Right lobe of liver (tissue), 6 donors: Measurements from ENCODE around the gene PLXNA4. TPM values are rescaled to one million over a fixed set of nuclear protein-coding genes. Genes with fewer than 3 reads are reported as not detected.

Source experiments
- ATAC-seq, 4 donors: fragments of 200-7000 bp; cut with Tn5 transposase; one replicate each; pipeline ENCODE4 v1.9.1; 2020; ENCODE audit warnings: mild to moderate bottlenecking in 4 of 4, moderate library complexity in 4 of 4
- DNase-seq, 3 donors: peaks; one replicate each; pipeline ENCODE4 v3.0.0-alpha.2; 2020
- H3K27ac ChIP-seq, 3 donors: fragments of 200-600 bp; one replicate each; pipeline ENCODE4 v1.8.0; 2022
- H3K27me3 ChIP-seq, 2 donors: fragments of 200-600 bp; one replicate each; pipeline ENCODE4 v1.8.0; 2022
- H3K36me3 ChIP-seq, 4 donors: fragments of 200-600 bp; sonication (generic) in 1 of 4; one replicate each; pipeline versions ENCODE4 v1.5.1 to v1.8.0; 2017 to 2022; ENCODE audit warnings: control low read depth in 1 of 4
- H3K4me1 ChIP-seq, 4 donors: fragments of 200-600 bp; sonication (generic) in 1 of 4; one replicate each; pipeline versions ENCODE4 v1.5.1 to v1.8.0; 2017 to 2022; ENCODE audit warnings: control low read depth in 1 of 4
- H3K4me3 ChIP-seq, 3 donors: fragments of 200-600 bp; one replicate each; pipeline ENCODE4 v1.8.0; 2022
- H3K9me3 ChIP-seq, 4 donors: fragments of 200-600 bp; sonication (generic) in 1 of 4; one replicate each; pipeline versions ENCODE4 v1.5.1 to v1.8.0; 2017 to 2022; ENCODE audit warnings: control low read depth in 1 of 4
- CTCF ChIP-seq, 4 donors: fragments of 200-600 bp in 3 of 4; fragments of 450-650 bp in 1 of 4; IDR thresholded peaks; one replicate each; pipeline versions ENCODE4 v1.5.1 to v1.8.0; 2016 to 2022; ENCODE audit warnings: antibody characterized with exemption in 4 of 4, mild to moderate bottlenecking in 2 of 4
- POLR2A ChIP-seq: fragments of 450-650 bp; IDR thresholded peaks from one replicate; pipeline ENCODE4 v1.6.1; 2017; ENCODE audit warnings: antibody characterized with exemption, mild to moderate bottlenecking
- WGBS: methylation state at CpG from one replicate; pipeline ENCODE4 v1.1.6; 2018; ENCODE audit warnings: low coverage, low lambda C conversion rate; ENCODE audit not compliant: insufficient coverage; ENCODE audit errors: missing lambda C conversion rate; 5-methylcytosine and 5-hydroxymethylcytosine counted together
- intact Hi-C, 2 donors: fragments of 100-400 bp; cut with DNase I; formaldehyde crosslinking; loops; one replicate each; pipeline versions ENCODE4 v1.11.2 to v1.14.1; 2022
- total RNA-seq, 6 experiments: library from RNA; depleted of rRNA in 2 of 6; stranded (reverse); fragments of >200 nt in 2 of 6; fragmentation: NEBNext Ultra II Directional in 3 of 6; extraction: Animal tissue kit (Norgen Biotek cat#: 25700) in 3 of 6; gene quantifications; one replicate each; pipeline versions ENCODE4 v1.1.0 to v1.2.4, GENCODE V29; 2016 to 2023
- donor health status: DM: no; HTN: yes; CAD: no.
- donor health status: DM: no; HTN: no; CAD: no.
- donor health status: DM: no; HTN: no; CAD: no.
- donor health status: DM: no; HTN: yes; CAD: no.
- donor health status: DM: no; HTN: yes; CAD: no.

PLXNA4 gene
- total RNA-seq, 6 experiments from 2014 or later = 0.17 to 0.90 (median 0.30) TPM

GRCh38 chr7:132245539-132245938, 330.7 kb downstream of the PLXNA4 start:
- no peaks in the 10 kb centered on the region for H3K27me3 ChIP-seq
- DNase-seq (no peak), ATAC-seq (no peak)
- TF ChIP-seq POLR2A (no peak), CTCF (IDR thresholded peaks at IDR 0.05) (no peak)
- no peaks in the 10 kb centered on the region for H3K4me1 ChIP-seq
- intact Hi-C loops = no loop called here
- H3K27ac ChIP-seq = no peak overlapping the region
- H3K4me3 ChIP-seq = no peak overlapping the region
- H3K9me3 ChIP-seq = no peaks in the 10 kb centered on the region
- H3K36me3 ChIP-seq = no peaks in the 10 kb centered on the region
- WGBS = 58% methylated on average over 3 of the region's 3 CpGs

- TF ChIP-seq CTCF (IDR thresholded peaks at IDR 0.05) = no peak
- TF ChIP-seq POLR2A = no peak
- no peaks in the 10 kb centered on the region for H3K36me3 ChIP-seq
- intact Hi-C loops = no loop called here
- ATAC-seq = no peak
- H3K4me3 ChIP-seq = no peak overlapping the region
- H3K9me3 ChIP-seq = no peaks in the 10 kb centered on the region
- no peak for DNase-seq
- WGBS = 65% methylated on average over 5 of the region's 5 CpGs
- H3K4me1 ChIP-seq = no peaks in the 10 kb centered on the region
- no peak overlapping the region for H3K27ac ChIP-seq
- H3K27me3 ChIP-seq = no peaks in the 10 kb centered on the region
These were observed 331.3 kb downstream of the PLXNA4 start for GRCh38 chr7:132244903-132245480.

- no peak overlapping the region for H3K27ac ChIP-seq
- no peak for DNase-seq
- no peaks in the 10 kb centered on the region for H3K27me3 ChIP-seq
- WGBS = 87% methylated on average over 3 of the region's 3 CpGs
- ATAC-seq = no peak
- intact Hi-C loops = no loop called here
- TF ChIP-seq POLR2A = no peak
- no peak for TF ChIP-seq CTCF (IDR thresholded peaks at IDR 0.05)
- H3K4me3 ChIP-seq = no peak overlapping the region
- no peaks in the 10 kb centered on the region for H3K4me1 ChIP-seq
- H3K36me3 ChIP-seq = no peaks in the 10 kb centered on the region
- no peaks in the 10 kb centered on the region for H3K9me3 ChIP-seq
These were observed 332.8 kb downstream of the PLXNA4 start for GRCh38 chr7:132243463-132243862.

GRCh38 chr7:132243051-132243450, 333.2 kb downstream of the PLXNA4 start:
- no peak overlapping the region for H3K4me3 ChIP-seq
- WGBS = 54% methylated on average over 1 of the region's 1 CpG

More at GRCh38 chr7:132243051-132243450, 333.2 kb downstream of the PLXNA4 start:
- Histone ChIP-seq H3K27me3 (no peaks in the 10 kb centered on the region), H3K9me3 (no peaks in the 10 kb centered on the region), H3K36me3 (no peaks in the 10 kb centered on the region), H3K4me1 (no peaks in the 10 kb centered on the region), H3K27ac (no peak overlapping the region)
- intact Hi-C loops = no loop called here
- ATAC-seq (no peak), DNase-seq (no peak)
- no peak for TF ChIP-seq POLR2A
- no peak for TF ChIP-seq CTCF (IDR thresholded peaks at IDR 0.05)
